Type B pancreatic cell (in vitro differentiated cells): Measurements from ENCODE around the gene ZNF697. TPM values are rescaled to one million over a fixed set of nuclear protein-coding genes. Genes with fewer than 3 reads are reported as not detected.

Experiments used
- DNase-seq: peaks from one replicate; pipeline ENCODE4 v3.0.0; 2021; ENCODE audit warnings: mixed read lengths; ENCODE audit not compliant: unreplicated experiment; ENCODE audit errors: extremely low spot score
- H3K27ac Mint-ChIP-seq: 2 replicates; pipeline ENCODE4 v1.8.0; 2021; ENCODE audit warnings: mild to moderate bottlenecking, mixed read lengths
- H3K27me3 Mint-ChIP-seq: 2 replicates; pipeline ENCODE4 v1.8.0; 2021; ENCODE audit warnings: mixed read lengths
- H3K36me3 Mint-ChIP-seq: 2 replicates; pipeline ENCODE4 v1.8.0; 2021; ENCODE audit warnings: mixed read lengths
- H3K4me1 Mint-ChIP-seq: one replicate; pipeline ENCODE4 v1.8.0; 2021; ENCODE audit warnings: mixed read lengths; ENCODE audit not compliant: unreplicated experiment
- H3K4me3 Mint-ChIP-seq: 2 replicates; pipeline ENCODE4 v1.8.0; 2021; ENCODE audit warnings: mild to moderate bottlenecking, mixed read lengths
- H3K9me3 Mint-ChIP-seq: 2 replicates; pipeline ENCODE4 v1.8.0; 2021; ENCODE audit warnings: mixed read lengths
- CTCF ChIP-seq: fragments of 200-600 bp; sonication (generic); conservative IDR thresholded peaks from 2 replicates; pipeline ENCODE4 v1.5.0; 2021; ENCODE audit warnings: antibody characterized with exemption, mild to moderate bottlenecking
- total RNA-seq: library from RNA; stranded (reverse); gene quantifications from 2 replicates; pipeline ENCODE4 v1.2.1, GENCODE V29; 2021; ENCODE audit warnings: low replicate concordance

ZNF697 gene
- total RNA-seq, 1 donor from 2014 or later: 11.8 TPM

- no peak for DNase-seq
- Mint-ChIP-seq H3K4me1 (peaks cover 22% of the 10 kb centered on the region), H3K27me3 (no peaks in the 10 kb centered on the region), H3K4me3 (peak overlapping the region; percentile 86), H3K9me3 (peaks cover 4% of the 10 kb centered on the region), H3K27ac (peak overlapping the region; percentile 33), H3K36me3 (no peaks in the 10 kb centered on the region)
- no peak for TF ChIP-seq CTCF
Measured at GRCh38 chr1:119674835-119675289, 26.8 kb upstream of the ZNF697 start.

- H3K4me1 Mint-ChIP-seq: peaks cover 22% of the 10 kb centered on the region
- H3K36me3 Mint-ChIP-seq: no peaks in the 10 kb centered on the region
- H3K27ac Mint-ChIP-seq: peak overlapping the region; percentile 33
- H3K27me3 Mint-ChIP-seq: no peaks in the 10 kb centered on the region
- DNase-seq: no peak
- TF ChIP-seq CTCF: no peak
- H3K9me3 Mint-ChIP-seq: peaks cover 4% of the 10 kb centered on the region
- peak overlapping the region; percentile 63 for H3K4me3 Mint-ChIP-seq
Measured at GRCh38 chr1:119674111-119674526, 26.1 kb upstream of the ZNF697 start.

- H3K9me3 Mint-ChIP-seq: peaks cover 4% of the 10 kb centered on the region
- no peaks in the 10 kb centered on the region for H3K27me3 Mint-ChIP-seq
- no peak for DNase-seq
- peaks cover 22% of the 10 kb centered on the region for H3K4me1 Mint-ChIP-seq
- H3K36me3 Mint-ChIP-seq: no peaks in the 10 kb centered on the region
- H3K27ac Mint-ChIP-seq: peak overlapping the region; percentile 33
- no peak overlapping the region for H3K4me3 Mint-ChIP-seq
- TF ChIP-seq CTCF: no peak
Measured at GRCh38 chr1:119673171-119673940, 25.3 kb upstream of the ZNF697 start.

- H3K27me3 Mint-ChIP-seq: no peaks in the 10 kb centered on the region
- H3K27ac Mint-ChIP-seq: no peak overlapping the region
- H3K4me3 Mint-ChIP-seq: no peak overlapping the region
- H3K4me1 Mint-ChIP-seq: peaks cover 28% of the 10 kb centered on the region
- no peak for DNase-seq
- peaks cover 4% of the 10 kb centered on the region for H3K9me3 Mint-ChIP-seq
- TF ChIP-seq CTCF: no peak
- no peaks in the 10 kb centered on the region for H3K36me3 Mint-ChIP-seq
Measured at GRCh38 chr1:119670898-119671297, 22.8 kb upstream of the ZNF697 start.

GRCh38 chr1:119667173-119667572 is 19.1 kb upstream of the ZNF697 start:
- Mint-ChIP-seq H3K4me3 (no peak overlapping the region), H3K9me3 (peaks cover 4% of the 10 kb centered on the region), H3K4me1 (peaks cover 8% of the 10 kb centered on the region), H3K36me3 (no peaks in the 10 kb centered on the region), H3K27me3 (no peaks in the 10 kb centered on the region), H3K27ac (no peak overlapping the region)
- DNase-seq: no peak
- TF ChIP-seq CTCF: no peak
